ENCODE results near the gene PHGDH.
"Not testable (repeated sequence)": the region's sequence is repeated elsewhere in the genome, so short reads cannot be mapped to it uniquely, and the experiment has no call there.

PHGDH gene

GRCh38 chr1:119711804-119712341, at the start of gene PHGDH:
Gene PHGDH (plus strand): TSS chr1:119711934. CDS start chr1:119712023, 89 bp downstream.
- peak; percentile 90 for DNase-seq

DNA sequence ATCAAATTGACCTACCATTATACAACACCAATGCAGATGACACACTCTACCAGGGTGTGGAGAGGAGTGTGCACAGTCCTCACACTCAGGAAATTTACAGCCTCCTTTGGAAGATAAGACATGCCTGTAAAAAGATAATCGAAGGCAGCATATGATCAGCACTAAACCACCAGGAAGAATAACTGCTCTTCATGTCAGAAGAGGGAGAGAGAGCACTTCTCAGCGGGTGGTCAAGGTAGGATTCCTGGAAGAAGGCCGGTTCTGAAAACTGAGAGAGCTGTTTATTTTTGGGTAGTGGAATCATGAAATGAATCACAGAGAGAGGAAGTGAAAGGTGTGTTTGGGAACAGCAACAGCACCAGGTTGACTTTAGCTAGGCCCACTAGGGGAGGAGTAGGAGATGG, 49.7 kb upstream of the PHGDH start:
- DNase-seq = peak; percentile 15

DNA sequence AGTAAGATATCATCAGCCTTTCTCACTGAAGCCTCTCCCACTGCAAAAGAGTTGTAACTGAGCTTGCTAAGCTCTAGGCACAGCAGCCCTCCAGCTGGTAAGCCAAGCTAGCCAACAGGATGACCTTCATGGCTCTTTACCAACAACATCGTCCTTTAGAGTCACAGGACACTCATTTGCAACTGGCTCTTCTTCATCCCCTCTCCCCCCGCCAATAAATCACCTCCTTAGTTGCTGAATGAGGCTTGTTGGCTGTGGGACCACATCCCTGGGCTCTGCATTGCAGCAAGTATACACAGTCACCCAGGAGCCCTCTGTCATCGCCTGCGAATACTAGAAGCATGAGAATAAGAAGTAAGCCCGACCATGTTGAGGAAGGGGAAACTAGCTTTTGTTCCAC, 47.7 kb upstream of the PHGDH start:
- DNase-seq = no peak

GRCh38 chr1:119667173-119667572, 44.6 kb upstream of the PHGDH start:
- no peak for DNase-seq

GRCh38 chr1:119670898-119671297, 40.8 kb upstream of the PHGDH start:
- no peak for DNase-seq

DNA sequence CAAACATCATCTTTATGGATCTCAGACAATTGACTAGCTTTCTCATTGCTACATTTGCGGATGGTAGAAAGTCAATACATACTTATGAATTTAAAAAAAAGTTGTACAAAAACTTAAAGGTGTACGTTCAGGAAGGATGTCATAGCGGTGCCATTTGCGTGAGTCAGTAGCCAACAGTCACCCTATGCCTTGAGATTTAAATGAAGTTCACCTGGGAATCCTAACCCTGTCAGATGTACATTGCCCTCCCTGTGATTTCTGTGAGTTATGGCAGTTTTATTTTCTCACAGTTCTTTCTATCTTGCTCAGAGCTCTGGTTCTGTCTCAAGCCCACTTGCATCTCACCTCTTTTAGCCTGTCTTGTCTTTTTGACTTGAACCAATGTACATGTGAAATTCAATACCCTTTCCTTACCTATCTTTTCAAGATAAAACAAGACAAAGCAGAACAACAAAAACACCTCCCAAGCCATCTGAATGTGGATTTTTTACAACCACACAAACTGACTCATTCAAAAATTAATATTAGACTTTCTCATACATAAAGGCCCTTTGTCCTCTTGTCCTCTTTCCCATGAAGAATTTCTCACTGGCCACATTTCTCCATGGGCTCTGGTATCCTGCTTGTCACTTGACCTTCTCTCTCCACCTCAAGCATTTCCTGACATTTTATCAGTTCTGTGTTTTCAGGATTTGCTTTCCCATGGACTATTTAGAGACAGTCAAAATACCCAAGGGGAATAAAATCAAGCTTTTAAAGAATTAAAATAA, 38.4 kb upstream of the PHGDH start:
- DNase-seq = no peak

DNA sequence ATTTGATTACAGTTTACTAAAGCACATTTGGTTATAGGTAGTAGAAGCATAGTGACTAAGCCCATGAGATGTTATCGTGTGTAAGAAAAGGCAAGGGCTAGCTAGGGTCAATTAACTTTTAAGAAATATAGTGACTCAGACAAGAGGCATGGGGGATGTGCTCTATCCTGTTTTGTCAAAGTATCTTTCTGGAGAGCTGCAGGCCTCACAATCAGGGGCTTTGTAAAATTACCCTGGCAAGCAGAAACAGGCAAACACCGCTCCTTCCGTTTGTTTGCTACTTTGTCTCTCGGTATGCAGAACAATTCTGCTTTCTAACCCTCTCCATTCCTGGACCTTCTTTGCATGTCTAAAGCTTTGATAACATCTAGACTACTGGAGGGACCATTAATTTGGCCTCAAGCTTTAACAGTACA, 37.6 kb upstream of the PHGDH start:
- no peak for DNase-seq

DNA sequence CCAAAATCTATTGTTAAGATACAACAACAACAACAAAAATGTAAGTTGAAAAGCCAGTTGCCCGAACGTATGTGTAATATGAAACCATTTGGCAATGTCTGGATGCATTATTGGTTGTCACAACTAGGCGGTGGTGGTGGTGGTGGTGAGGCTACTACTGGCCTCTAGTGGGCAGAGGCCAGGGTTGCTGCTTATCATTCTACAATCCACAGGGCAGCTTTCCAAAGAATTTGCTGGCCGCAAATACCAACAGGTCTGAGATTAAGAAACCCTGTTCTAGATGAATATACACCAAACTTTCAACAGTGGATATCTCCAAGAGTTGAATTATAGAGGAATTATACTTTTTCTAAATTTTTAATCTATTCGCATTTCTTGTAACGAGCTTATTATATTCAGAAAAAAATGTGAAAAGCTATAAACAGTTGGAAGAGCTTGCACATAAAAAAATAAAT, 36.9 kb upstream of the PHGDH start:
- DNase-seq = peak; percentile 89

DNA sequence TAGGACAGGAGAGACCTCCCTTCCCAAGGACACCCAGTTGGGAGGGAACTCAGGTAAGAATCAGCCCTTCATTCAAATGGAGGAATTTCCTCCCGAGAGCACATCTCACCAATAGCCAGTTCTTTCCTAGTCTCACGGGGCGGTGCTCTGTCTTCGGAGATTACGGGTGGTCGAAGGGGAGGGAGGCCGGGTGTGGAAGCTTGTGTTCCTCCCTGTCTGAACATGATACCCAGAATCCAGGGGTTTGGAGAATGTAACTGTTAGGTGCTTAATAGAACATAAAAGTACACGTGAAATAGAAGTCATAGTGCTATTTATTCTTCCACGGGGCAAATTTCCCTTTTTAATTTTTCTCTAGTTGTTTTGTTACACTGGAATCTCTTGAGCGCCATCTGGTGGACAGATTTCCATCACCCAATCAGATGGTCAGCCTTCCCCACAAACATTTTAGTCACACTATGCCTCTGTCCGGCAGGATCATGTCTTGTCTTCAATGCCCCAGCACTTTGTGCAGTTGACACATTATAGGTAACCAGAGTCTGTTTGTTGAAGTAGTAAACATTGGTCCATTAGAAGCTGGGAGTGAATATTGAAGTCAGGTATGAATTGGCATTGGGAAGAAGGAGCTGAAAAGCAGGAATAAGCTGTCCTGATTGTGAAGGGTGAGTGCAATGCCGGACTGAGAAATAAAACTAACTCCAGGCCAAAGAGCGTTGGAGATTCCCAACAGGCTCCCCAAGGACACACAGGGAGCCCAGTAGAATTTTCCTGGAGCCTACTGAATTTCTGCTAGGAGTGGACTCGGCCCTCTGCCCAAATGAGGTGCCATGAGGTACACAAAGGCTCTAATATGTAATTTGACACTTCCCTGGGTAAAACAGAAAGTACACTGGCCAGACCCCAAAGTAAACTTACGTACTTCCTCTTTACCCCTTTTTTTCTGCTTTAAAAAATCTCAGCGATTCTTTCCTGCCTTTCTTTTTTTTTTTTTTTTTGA, 36.1 kb upstream of the PHGDH start:
- DNase-seq = peak; percentile 91

DNA sequence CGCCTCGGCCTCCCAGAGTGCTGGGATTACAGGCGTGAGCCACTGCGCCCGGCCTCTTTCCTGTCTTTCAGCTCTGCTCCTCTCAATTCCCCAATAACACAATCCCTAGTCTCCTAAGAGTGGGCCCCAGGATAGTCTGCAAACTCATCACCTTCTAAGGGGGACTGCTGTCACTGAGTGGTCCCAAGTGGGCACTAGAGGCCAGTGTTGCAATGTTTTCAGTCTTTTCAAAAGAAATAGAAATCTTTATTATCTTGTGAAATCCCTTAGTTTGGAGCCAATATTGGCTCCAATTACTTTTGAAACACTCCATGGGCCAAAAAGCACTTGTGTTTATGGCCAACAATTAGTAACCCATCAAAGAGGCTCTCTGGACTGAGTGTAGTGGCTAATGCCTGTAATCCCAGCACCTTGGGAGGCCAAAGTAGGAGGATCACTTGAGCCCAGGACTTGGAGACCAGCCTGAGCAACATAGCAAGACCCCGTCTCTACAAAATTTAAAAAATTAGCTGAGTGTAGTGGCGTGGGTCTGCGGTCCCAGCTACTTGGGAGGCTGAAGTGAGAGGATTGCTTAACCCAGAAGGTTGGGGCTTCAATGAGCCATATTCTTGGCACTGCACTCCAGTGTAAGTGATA, 35.0 kb upstream of the PHGDH start:
- DNase-seq = peak; percentile 18

- DNase-seq = no peak
These were observed 32.5 kb upstream of the PHGDH start for GRCh38 chr1:119679223-119679622.

- DNase-seq = no peak
These were observed 31.5 kb upstream of the PHGDH start for GRCh38 chr1:119680193-119680592.

- no peak for DNase-seq
These were observed 31.0 kb upstream of the PHGDH start for GRCh38 chr1:119680723-119681122.

- no peak for DNase-seq
These were observed 30.2 kb upstream of the PHGDH start for GRCh38 chr1:119681560-119681959.

- no peak for DNase-seq
These were observed 29.6 kb upstream of the PHGDH start for GRCh38 chr1:119682141-119682540.

DNA sequence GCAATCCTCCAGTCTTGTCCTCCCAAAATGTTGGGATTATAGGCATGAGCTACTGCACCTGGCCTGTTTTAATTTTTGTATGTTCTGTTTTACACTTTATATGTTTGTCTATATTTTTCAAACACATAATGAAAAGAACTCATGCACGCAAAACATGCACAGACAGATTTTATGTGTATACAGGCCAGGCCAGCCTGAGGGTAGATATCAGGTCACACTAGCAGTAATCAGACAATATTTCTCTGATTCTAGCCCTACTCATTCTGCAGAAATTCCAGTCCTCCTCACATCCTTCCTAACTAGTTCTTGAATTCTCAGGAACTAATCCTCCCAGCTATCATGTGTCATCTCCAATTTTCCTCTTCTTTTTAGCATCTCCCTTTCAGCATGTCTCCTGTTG, 27.8 kb upstream of the PHGDH start:
- DNase-seq = no peak

- DNase-seq = no peak
These were observed 25.1 kb upstream of the PHGDH start for GRCh38 chr1:119686661-119687060.

GRCh38 chr1:119687434-119688079, 24.2 kb upstream of the PHGDH start:
- DNase-seq = no peak

DNA sequence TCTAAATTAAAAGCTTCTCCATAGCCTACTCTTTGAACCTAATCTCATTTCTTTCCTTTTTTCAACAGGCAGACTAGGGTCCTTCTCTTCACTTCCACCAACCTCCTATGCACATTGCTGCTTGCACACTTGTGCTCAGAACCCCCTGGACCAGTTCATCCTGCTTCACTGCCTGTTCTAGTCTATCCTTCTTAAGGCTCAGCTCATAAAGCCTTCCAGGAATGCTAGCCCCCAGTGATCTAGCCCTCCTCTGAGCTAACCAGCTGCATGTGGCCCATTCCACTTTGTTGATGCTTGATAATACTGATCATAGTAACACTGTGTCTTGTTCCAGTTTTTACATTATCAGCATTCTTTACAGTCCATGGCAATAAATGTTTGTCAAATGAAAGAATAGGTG, 22.9 kb upstream of the PHGDH start:
- DNase-seq = no peak

GRCh38 chr1:119689511-119689910, 22.2 kb upstream of the PHGDH start:
- DNase-seq = no peak

GRCh38 chr1:119696863-119697262, 14.9 kb upstream of the PHGDH start:
- DNase-seq = not testable (repeated sequence)

DNA sequence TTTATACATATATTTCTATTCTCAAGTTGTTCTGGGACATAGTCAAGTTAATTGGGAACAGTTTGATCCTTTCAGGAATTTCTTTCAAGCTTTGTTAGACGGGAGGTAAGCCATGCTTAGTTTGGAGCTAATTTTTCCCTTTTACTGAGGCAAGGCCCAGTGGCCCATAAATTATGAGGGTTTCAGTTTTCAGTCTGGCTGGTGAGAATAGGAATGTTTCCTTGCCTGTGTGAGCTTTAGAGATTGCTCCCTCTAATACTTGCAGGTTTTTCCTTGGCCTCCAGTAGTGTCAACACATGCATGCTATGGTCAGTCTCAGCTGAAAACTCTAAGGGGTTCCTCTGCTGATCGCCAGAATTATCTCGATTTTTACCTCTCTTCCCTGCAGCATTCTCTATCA, 14.1 kb upstream of the PHGDH start:
- DNase-seq = no peak
